MM.1S (cell line): ENCODE data around the gene FUOM.

Experiments
- DNase-seq: peaks from one replicate; pipeline ENCODE4 v3.0.0-alpha.2; 2015
- H2AFZ ChIP-seq: fragments of 300-600 bp; sonication (generic); 2 replicates; pipeline ENCODE4 v1.6.0; 2016; ENCODE audit warnings: antibody characterized with exemption, low read length
- H3F3A ChIP-seq: fragments of 300-600 bp; sonication (generic); 2 replicates; pipeline ENCODE4 v1.6.1; 2016; ENCODE audit warnings: mild to moderate bottlenecking, antibody characterized with exemption, low read length, moderate library complexity, mixed read lengths; ENCODE audit not compliant: insufficient read depth
- H3K27ac ChIP-seq: fragments of 300-600 bp; sonication (generic); 2 replicates; pipeline ENCODE4 v1.5.1; 2016; ENCODE audit warnings: mild to moderate bottlenecking, low read length
- H3K27me3 ChIP-seq: fragments of 300-600 bp; sonication (generic); replicated peaks from 2 replicates; pipeline ENCODE4 v1.6.0; 2016; ENCODE audit warnings: low read length; ENCODE audit not compliant: insufficient read depth
- H3K36me3 ChIP-seq: fragments of 300-600 bp; sonication (generic); replicated peaks from 2 replicates; pipeline ENCODE4 v1.6.1; 2016; ENCODE audit warnings: mild to moderate bottlenecking, low read length, mixed read lengths; ENCODE audit not compliant: insufficient read depth
- H3K4me1 ChIP-seq: fragments of 300-600 bp; sonication (generic); 2 replicates; pipeline ENCODE4 v1.6.1; 2016; ENCODE audit warnings: low read length, mixed read lengths
- H3K4me2 ChIP-seq: fragments of 300-600 bp; sonication (generic); 2 replicates; pipeline ENCODE4 v1.6.0; 2016; ENCODE audit warnings: low read depth, low read length
- H3K4me3 ChIP-seq: fragments of 300-600 bp; sonication (generic); 2 replicates; pipeline ENCODE4 v1.5.1; 2016; ENCODE audit warnings: low read length, mixed read lengths
- H3K79me2 ChIP-seq: fragments of 300-600 bp; sonication (generic); 2 replicates; pipeline ENCODE4 v1.6.1; 2016; ENCODE audit warnings: mixed run types, low read length, mixed read lengths
- H3K9ac ChIP-seq: fragments of 300-600 bp; sonication (generic); 2 replicates; pipeline ENCODE4 v1.6.1; 2016; ENCODE audit warnings: low read length, mixed read lengths
- H3K9me2 ChIP-seq: fragments of 300-600 bp; sonication (generic); replicated peaks from 2 replicates; pipeline ENCODE4 v1.6.1; 2016; ENCODE audit warnings: mild to moderate bottlenecking, low read length, mixed read lengths; ENCODE audit not compliant: insufficient read depth
- H3K9me3 ChIP-seq: fragments of 300-600 bp; sonication (generic); replicated peaks from 2 replicates; pipeline ENCODE4 v1.6.1; 2016; ENCODE audit warnings: mild to moderate bottlenecking, low read length, mixed read lengths; ENCODE audit not compliant: insufficient read depth
- H4K20me1 ChIP-seq: fragments of 300-600 bp; sonication (generic); 2 replicates; pipeline ENCODE4 v1.6.1; 2016; ENCODE audit warnings: mild to moderate bottlenecking, low read length, moderate library complexity, mixed read lengths; ENCODE audit not compliant: insufficient read depth
- CTCF ChIP-seq: fragments of 300-600 bp; sonication (generic); IDR thresholded peaks from 2 replicates; pipeline ENCODE4 v1.5.1; 2016; ENCODE audit warnings: antibody characterized with exemption, low read length, mixed read lengths
- EZH2 ChIP-seq: fragments of 300-600 bp; sonication (generic); optimal IDR thresholded peaks from 2 replicates; pipeline ENCODE3; 2017; ENCODE audit warnings: low read depth, mild to moderate bottlenecking, antibody characterized with exemption, low read length, mixed read lengths
- EZH2phosphoT487 ChIP-seq: fragments of 300-600 bp; sonication (generic); IDR thresholded peaks from 2 replicates; pipeline ENCODE4 v1.6.1; 2018; ENCODE audit warnings: antibody characterized with exemption, low read length

FUOM gene

GRCh38 chr10:133349160-133349568 lies 8.7 kb downstream of the FUOM start:
- Histone ChIP-seq H3K27me3 (peaks cover 39% of the 10 kb centered on the region), H3K4me3 (no peak overlapping the region), H3K4me1 (no peaks in the 10 kb centered on the region), H3K36me3 (no peaks in the 10 kb centered on the region), H3K4me2 (no peak overlapping the region), H2AFZ (no peak overlapping the region), H3F3A (no peaks in the 10 kb centered on the region), H3K79me2 (no peaks in the 10 kb centered on the region), H3K9me2 (no peaks in the 10 kb centered on the region), H3K27ac (no peak overlapping the region), H3K9ac (no peak overlapping the region), H4K20me1 (no peaks in the 10 kb centered on the region), H3K9me3 (no peaks in the 10 kb centered on the region)
- no peak for TF ChIP-seq EZH2phosphoT487
- no peak for TF ChIP-seq EZH2
- TF ChIP-seq CTCF = no peak
- no peak for DNase-seq

- H3K79me2 ChIP-seq = no peaks in the 10 kb centered on the region
- H3K4me3 ChIP-seq = no peak overlapping the region
- no peak overlapping the region for H3K27ac ChIP-seq
- H4K20me1 ChIP-seq = no peaks in the 10 kb centered on the region
- H2AFZ ChIP-seq = no peak overlapping the region
- no peaks in the 10 kb centered on the region for H3K9me3 ChIP-seq
- no peak for DNase-seq
- H3K36me3 ChIP-seq = no peaks in the 10 kb centered on the region
- no peaks in the 10 kb centered on the region for H3K9me2 ChIP-seq
- no peak for TF ChIP-seq CTCF
- no peak overlapping the region for H3K4me2 ChIP-seq
- H3K27me3 ChIP-seq = peaks cover 45% of the 10 kb centered on the region
- no peak overlapping the region for H3K9ac ChIP-seq
- H3K4me1 ChIP-seq = no peaks in the 10 kb centered on the region
- H3F3A ChIP-seq = no peaks in the 10 kb centered on the region
Measured at GRCh38 chr10:133347710-133348517, 9.9 kb downstream of the FUOM start.

- DNase-seq = no peak
- Histone ChIP-seq H4K20me1 (no peaks in the 10 kb centered on the region), H3K9me3 (no peaks in the 10 kb centered on the region), H3K4me3 (no peak overlapping the region), H3K79me2 (no peaks in the 10 kb centered on the region), H3K4me2 (no peak overlapping the region), H3K9me2 (no peaks in the 10 kb centered on the region), H3K36me3 (no peaks in the 10 kb centered on the region), H3F3A (no peaks in the 10 kb centered on the region), H3K4me1 (no peaks in the 10 kb centered on the region), H3K27me3 (peaks cover 49% of the 10 kb centered on the region), H2AFZ (no peak overlapping the region), H3K9ac (no peak overlapping the region), H3K27ac (no peak overlapping the region)
- TF ChIP-seq EZH2phosphoT487 (no peak), EZH2 (no peak), CTCF (no peak)
Measured at GRCh38 chr10:133346413-133346812, 11.4 kb downstream of the FUOM start.
